ENCODE results near the gene SOD3.

SOD3 gene

DNA sequence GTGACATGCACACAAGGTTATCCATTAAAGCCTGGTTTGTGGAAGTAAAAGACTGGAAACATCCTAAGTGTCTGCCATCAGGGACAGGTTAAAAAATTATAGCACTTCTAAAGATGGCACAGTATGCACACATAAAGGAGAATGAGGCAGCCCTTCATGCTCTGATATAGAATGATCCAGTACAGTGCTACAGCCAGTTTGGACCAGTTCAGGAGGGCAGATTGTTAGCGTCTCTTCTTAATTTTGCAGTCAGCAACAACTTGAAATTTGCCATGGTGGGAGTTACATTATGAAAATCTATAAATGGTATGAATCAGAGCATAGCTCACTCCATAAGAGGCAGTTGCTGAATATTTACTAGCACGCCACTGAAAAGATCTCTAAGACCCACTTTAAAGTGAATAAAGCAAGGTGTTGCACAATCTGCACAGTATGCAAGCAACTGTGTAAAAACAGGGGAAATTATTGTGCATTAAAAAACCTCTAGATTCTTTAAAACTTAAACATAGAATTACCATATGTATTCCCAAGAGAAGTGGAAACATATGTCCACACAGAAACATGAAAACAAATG is 20.3 kb upstream of the SOD3 start:
- no peak for DNase-seq (ENCODE audit: low read depth)

DNA sequence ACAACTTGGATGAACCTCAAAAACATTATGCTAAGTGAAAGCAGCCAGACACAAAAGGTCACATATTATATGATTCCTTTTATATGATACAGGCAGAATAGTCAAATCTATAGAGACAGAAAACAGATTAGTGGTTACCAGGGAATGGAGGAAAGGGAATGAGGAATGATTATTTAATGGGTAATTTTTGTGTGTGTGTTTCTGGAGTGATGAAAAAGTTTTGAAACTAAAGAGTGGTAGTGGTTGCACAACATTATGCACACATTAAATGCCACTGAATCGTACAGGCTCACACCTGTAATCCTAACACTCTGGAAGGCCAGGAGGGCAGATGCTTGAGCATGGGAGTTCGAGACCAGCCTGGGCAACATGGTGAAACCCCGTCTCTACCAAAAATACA is 19.6 kb upstream of the SOD3 start:
- no peak for DNase-seq (ENCODE audit: low read depth)

DNA sequence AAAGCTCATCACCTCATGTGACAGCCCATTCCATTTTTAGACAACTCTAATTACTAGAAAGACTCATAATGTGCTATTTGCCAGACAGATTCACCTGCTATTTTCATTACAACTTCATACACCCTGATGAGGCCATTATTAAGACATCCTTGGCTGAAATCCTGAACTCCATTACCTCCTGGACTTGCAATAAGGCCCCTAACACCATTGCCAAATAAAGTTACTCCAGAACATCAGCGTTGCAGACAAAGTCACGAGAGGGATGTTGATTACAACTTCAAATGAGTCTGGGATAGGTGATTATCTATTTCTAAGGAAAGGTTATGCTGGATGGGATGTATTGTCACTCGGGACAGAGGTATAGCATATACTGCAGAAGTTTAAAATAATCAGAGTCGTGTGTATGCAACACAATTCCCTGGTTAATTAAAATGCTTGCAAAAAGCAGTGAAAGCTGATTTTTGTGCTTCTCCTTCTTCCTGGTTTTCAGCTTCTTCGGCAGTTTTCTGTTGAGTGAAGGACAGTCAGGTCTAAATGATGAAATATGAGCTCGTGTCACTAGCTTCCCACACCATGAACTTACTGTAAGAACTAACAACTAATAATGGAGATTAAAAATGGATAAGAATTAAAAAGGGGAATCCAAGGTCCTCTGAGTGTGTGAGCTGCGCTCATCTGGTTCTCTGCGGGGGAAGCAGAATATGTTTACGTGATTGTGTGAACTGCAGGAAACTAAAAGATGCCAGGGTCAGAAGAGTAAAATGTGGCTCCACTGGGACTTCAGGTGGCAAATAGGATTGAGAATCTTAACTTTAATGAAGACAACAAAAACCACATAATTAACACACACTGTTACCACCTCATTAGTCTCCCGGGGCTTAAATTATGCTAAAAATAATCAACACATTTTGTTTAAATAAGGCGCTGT is 17.6 kb upstream of the SOD3 start:
- DNase-seq (ENCODE audit: low read depth), result no peak

DNA sequence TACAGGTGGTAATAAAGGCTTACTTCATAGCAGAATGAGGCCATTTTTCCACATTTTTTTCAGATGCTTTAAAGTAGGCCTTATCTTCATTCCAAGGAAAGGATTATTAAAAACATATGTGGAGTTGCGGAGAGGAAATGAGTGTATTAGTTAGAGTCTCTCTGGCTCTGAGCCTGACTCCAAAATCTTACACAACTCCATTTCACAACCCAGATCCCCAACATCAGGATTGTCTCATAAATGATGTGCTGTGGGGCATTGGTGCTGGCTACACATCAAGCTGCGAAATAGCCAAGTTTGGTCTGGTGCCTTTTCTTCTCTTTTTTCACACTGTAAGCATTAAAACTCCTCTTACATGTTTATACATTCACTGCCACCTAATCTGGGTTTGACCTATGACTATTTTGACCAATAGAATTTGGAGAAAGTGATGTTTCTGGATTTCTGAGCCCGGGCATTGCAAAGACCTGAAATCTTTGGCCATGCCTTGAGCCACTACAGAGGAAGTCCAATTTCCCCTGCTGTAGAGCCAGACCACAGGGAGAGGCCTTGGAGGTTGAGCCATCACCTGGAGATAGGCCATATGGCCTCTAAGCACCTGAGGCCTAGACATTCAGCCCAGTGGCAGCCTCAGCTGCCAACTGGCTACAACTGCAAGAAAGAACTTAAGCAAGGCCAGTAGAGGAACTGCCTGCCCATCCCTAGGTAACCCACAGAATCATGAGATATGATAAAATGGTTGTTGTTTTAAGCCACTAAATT is 16.7 kb upstream of the SOD3 start:
- DNase-seq (ENCODE audit: low read depth), result no peak

DNA sequence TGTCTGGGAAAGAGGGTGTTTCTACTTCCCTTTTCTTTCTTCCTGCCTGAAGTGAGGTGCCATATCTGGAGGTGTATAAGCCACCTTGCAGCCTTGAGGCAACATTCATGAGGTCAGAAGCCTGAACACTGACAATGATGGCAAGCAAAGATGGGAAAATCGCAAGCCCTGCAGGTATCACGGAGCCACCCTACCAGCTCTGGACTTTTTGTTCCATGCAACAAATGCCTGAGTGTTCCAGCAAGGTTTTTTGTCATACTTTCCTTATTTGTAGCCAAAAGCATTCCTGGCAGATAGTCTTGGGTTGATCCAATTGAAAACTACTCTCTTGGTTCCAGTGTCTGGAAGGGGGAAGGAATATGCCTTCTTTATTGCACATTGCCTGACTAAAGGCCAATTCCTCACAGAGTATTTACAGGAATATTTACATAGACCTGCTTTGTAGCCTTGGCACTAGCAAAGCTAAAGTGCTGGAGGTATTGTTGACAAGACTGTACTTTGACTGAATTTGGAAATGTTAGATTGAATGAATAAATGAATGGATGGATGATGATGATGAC is 14.4 kb upstream of the SOD3 start:
- DNase-seq (ENCODE audit: low read depth), result no peak

DNA sequence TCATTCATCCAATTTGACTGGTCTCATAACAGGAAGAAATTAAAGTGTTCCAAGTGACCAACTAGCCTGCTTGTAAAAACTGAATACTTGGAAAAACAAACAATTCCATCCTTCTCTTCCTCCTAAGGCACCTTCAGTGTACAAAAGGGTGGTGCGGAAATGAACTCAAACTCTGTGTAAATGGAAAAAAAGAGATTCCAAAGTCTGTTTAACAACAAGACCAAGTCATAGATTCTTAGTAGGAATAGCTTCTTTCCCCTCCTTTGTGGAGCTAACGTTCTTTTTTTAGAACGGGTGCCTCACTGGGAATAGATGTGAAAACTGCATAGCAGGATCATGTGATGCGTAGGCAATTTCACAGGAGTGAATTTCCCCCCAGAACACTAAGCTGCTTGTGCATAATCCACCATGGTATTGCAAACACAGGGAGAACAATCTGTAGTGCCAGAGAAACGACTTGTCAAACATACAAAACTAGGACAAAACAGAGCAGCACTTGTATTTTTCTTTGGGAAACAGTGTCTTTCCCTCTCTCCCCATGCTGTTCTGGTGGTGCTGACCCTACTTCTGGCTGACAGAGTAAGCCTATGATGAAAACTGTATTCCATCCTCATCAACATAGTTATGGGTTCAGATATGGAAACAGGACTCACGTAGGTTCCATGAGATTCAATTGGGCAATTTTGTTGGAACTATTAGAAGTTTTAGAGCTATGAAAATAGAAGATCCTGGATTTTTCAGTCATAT is 13.2 kb upstream of the SOD3 start:
- DNase-seq (ENCODE audit: low read depth), result no peak

DNA sequence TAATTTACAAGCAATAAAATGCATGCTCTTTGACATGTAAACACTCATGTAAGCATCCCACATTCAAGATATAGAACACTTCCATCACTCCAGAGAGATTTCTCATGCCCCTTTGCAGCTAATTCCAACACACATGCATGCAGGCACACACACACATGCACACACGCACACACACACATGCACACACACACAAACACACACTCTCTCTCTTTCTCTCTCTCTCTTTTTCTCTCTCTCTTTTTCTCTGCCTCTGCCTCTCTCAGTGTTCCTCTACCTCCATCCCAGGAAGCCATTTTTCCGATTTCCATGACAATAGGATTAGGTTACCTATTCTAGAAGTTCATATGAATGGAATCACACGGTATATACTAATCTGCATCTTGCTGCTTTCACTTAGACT is 11.9 kb upstream of the SOD3 start:
- no peak for DNase-seq (ENCODE audit: low read depth)

DNA sequence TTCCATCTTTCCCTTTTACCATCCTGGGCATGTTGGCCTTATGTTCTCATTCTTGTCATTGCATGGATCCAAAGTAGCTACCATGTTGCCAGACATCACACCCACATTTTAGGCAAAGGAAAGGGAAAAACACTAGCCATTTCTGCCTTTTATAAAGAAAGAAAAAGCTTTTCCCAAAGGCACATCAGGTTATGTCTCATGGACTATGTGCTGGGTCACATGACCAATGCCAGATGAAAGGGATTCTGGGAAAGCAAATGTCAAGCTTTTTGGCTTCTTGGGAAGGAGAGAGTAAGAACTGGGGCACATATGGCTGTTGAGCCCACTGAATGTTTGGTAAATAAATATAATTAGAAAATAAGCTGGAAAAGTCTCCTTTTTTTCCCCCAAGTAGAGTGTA is 4.3 kb upstream of the SOD3 start:
- DNase-seq (ENCODE audit: low read depth), result no peak

DNA sequence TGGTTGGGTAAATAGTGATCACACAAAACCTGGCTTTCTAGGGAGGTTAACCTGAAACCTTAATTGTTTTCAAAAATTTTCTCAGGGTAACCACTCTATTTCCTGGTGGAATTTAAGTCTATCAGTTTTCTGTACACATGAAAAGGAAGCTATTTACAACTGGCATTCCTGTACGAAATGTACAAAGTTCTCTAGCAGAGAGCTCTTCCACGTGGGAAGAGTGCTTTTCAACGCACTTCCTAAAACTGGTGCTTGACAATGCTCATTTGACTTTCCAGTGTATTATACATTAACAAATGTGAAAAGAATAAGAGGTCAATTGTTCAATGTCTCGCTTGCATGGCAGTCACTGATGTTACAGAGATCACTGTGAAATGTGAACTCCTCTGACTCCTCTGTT is 2.8 kb upstream of the SOD3 start:
- DNase-seq (ENCODE audit: low read depth), result no peak

DNA sequence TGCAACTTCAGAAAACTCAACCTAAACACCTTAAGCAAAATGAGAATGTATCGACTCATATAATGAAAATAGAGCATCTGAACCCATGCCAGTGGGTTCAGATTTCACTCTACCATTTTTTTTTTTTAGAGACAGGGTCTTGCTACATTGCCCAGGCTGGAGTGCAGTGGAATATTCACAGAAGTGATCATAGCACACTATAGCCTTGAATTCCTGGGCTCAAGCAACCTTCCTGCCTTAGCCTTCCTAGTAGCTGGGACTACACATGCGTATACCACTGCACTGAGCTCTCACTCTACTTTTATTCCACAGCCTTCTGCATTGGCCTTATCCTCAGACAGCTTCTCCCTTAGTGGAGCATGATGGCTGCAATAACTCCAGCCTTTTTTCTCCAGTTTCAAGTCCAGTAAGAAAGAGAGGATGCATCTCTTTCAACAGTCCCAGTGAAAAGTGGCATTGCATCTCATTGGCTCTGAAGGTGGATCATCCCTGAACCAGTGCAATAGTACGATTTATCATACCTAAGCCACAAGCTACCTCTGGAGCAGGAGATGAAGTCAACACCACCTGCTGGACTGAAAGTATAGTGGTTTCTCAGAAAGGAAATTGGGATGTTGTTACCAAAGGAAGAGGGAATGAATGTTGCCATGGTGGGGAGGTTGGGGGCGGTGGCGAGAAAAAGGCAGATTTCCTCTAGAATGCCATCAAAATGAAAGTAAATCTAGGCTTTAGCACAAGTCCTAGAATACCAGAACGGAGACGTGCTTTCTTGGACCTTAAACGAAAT is 2.0 kb upstream of the SOD3 start:
- DNase-seq (ENCODE audit: low read depth), result no peak

DNA sequence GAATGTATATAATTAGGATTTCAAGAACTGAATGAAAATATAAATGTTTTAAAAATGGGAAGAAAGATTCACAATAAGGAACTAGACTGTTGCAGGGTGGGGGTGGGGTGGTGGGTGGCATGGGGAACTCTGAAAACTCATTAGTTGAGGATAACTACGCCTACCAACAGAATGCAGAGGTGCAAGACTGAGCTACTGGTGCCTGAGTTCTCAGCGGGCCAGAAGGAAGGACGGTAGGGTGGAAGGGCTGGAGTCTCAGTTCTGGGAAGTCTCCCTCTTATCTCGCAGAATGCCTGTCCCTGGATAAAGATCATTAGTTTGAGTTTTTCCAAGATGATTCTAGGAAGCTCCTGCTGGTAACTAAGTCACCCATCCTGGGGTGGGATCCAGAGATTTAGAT is 1.3 kb upstream of the SOD3 start:
- no peak for DNase-seq (ENCODE audit: low read depth)

DNA sequence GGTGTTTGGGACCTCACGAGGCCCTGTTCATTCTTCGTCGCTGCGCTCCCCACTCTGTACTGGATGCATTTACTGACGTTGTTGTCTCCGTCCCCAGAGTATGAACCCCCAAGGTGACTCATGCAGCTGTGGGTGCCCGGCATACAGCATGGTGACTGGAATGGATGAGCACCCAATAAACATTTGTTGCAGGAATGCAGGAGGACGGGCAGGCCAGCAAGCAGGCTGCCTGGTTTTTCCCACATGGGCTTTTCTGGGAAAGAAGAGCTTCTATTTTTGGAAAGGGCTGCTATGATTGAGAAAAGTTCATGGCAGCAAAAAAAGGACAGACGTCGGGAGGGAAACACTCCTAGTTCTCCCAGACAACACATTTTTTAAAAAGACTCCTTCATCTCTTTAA is 893 bp upstream of the SOD3 start:
- no peak for DNase-seq (ENCODE audit: low read depth)

DNA sequence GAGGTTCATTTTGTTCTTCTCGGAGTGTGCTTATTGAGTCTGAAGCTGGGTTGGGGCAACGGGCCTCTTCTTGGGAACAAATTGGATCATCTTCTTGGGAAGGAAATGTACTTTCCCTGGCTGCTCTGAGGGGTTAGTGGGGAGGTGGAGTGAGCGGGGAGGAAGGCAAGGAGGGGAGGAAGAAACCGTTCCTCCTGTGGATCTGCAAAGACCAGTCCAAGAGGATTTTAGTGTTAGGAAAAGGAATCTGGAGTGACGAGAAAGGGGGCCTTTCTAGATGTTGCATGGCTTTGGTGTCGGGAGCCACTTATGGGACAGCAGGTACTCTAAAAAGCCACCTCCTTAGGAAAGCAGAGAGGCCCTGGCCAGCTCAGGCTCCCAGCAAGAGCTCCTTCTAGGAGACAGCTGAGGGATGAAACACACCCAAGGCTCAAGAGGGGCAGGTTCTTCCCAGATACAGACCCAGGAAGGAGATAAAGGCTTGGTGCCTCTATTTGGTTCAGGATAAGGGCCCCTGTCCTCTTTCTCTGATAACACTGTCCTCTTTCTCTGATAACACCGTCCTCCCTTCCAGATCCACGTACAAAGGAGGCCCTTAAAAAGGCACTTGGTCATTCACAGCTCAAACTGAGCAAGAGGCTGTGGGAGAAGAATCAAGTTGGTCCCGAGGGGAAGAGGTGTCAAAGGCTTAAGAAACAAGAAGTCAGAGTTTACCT is 451 bp downstream of the SOD3 start:
- DNase-seq (ENCODE audit: low read depth), result no peak

DNA sequence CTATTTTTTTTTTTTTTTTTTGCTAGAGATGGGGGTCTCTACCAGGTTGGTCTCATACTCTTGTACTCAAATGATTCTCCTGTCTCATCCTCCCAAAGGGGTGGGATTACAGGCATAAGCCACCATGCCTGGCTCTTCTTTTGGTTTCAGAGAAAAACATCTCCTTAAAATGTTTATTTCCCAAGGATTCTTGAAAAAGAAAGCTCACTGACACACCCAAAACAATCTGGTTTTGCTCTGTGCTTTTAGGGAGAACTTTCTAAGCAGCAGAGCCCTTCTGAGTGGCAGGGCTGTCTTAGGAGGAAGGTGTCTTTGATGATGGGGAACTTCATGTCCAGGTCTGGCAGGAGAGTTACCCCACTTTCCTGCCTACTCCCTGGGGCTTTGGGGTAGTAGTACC is 1.2 kb downstream of the SOD3 start:
- DNase-seq (ENCODE audit: low read depth), result no peak

DNA sequence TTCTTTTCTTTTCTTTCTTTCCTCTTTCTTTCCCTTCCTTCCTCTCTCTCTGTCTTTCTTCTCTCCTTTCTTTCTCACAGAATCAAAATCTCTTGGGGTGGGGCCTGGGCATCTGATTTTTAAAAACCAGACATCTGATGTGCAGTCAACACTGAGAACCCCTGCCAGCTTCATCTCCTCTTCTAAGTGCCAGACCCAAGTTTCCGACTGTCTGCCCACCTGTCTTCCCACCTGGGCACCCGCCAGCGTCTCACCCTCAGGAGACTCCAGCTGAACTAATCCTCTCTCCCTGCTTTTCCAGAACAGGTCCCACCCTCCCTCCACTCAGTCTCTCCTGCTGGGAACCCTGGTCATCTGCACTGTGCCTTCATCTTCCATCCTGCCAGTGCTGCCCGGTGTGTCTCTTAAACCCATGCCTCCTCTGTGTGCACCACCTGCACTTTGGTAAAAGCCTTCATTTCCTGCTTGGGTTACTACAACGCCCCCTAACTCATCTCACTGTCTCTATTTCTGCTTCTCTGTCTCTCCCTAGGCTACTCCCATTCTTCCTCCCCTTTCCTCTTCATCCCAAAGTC is 2.8 kb downstream of the SOD3 start:
- DNase-seq (ENCODE audit: low read depth), result no peak

DNA sequence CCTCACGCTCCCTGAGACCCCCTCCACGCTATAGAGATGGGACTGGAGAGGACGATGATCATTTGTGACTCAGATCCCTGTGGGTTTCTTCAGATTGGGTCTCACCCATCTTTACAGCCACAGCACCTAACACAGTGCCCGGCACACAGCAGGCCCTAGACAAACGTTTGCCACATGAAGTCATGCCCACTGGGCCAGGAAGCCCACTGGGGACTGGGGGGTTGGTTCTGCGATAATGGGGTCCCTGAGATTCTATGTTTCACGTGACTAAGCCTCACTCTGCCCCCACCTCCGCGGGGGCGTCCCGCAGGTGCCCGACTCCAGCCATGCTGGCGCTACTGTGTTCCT is 3.8 kb downstream of the SOD3 start:
- DNase-seq (ENCODE audit: low read depth), result no peak

DNA sequence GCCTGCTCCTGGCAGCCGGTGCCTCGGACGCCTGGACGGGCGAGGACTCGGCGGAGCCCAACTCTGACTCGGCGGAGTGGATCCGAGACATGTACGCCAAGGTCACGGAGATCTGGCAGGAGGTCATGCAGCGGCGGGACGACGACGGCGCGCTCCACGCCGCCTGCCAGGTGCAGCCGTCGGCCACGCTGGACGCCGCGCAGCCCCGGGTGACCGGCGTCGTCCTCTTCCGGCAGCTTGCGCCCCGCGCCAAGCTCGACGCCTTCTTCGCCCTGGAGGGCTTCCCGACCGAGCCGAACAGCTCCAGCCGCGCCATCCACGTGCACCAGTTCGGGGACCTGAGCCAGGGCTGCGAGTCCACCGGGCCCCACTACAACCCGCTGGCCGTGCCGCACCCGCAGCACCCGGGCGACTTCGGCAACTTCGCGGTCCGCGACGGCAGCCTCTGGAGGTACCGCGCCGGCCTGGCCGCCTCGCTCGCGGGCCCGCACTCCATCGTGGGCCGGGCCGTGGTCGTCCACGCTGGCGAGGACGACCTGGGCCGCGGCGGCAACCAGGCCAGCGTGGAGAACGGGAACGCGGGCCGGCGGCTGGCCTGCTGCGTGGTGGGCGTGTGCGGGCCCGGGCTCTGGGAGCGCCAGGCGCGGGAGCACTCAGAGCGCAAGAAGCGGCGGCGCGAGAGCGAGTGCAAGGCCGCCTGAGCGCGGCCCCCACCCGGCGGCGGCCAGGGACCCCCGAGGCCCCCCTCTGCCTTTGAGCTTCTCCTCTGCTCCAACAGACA is 4.4 kb downstream of the SOD3 start:
- no peak for DNase-seq (ENCODE audit: low read depth)

DNA sequence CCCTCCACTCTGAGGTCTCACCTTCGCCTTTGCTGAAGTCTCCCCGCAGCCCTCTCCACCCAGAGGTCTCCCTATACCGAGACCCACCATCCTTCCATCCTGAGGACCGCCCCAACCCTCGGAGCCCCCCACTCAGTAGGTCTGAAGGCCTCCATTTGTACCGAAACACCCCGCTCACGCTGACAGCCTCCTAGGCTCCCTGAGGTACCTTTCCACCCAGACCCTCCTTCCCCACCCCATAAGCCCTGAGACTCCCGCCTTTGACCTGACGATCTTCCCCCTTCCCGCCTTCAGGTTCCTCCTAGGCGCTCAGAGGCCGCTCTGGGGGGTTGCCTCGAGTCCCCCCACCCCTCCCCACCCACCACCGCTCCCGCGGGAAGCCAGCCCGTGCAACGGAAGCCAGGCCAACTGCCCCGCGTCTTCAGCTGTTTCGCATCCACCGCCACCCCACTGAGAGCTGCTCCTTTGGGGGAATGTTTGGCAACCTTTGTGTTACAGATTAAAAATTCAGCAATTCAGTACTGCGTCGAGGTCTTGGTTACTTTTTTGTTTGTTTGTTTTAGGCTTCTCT is 5.0 kb downstream of the SOD3 start:
- DNase-seq (ENCODE audit: low read depth), result no peak
